Amygdala (tissue), 56 donors: ENCODE data around the gene RPS6KB2.
A peak's percentile ranks its signal among the peaks of the same experiment; 100 is the strongest.

Source experiments
- DNase-seq, 56 donors: peaks; one replicate each; lab custom pipeline; 2025; lab: John Stamatoyannopoulos, UW

RPS6KB2 gene

GRCh38 chr11:67409261-67409666, 19.0 kb upstream of the RPS6KB2 start:
- DNase-seq = no peak

GRCh38 chr11:67409781-67410368, 18.4 kb upstream of the RPS6KB2 start:
- DNase-seq = peak in 5 of 56 donors; percentile 49 to 82 (median 71)

- peak in 53 of 56 donors; percentile 27 to 92 (median 77) for DNase-seq
Measured at GRCh38 chr11:67410369-67410831, 17.9 kb upstream of the RPS6KB2 start.

- no peak for DNase-seq
Measured at GRCh38 chr11:67410984-67411784, 17.1 kb upstream of the RPS6KB2 start.

- no peak for DNase-seq
Measured at GRCh38 chr11:67411785-67412152, 16.5 kb upstream of the RPS6KB2 start.

- no peak for DNase-seq
Measured at GRCh38 chr11:67412495-67413179, 15.7 kb upstream of the RPS6KB2 start.

GRCh38 chr11:67413266-67413849, 14.9 kb upstream of the RPS6KB2 start:
- peak in 4 of 56 donors; percentile 21 to 44 (median 22) for DNase-seq

GRCh38 chr11:67415501-67416304, 12.6 kb upstream of the RPS6KB2 start, which contains the start of gene CARNS1:
CARNS1 (plus strand) TSS chr11:67415678; CDS start chr11:67416200, 522 bp downstream.
- peak in 36 of 56 donors; percentile 25 to 89 (median 74) for DNase-seq

- DNase-seq = peak in 16 of 56 donors; percentile 22 to 69 (median 34)
Measured at GRCh38 chr11:67416416-67417335, 11.6 kb upstream of the RPS6KB2 start.

- no peak for DNase-seq
Measured at GRCh38 chr11:67417425-67417824, 10.9 kb upstream of the RPS6KB2 start.

GRCh38 chr11:67418476-67419281, 9.6 kb upstream of the RPS6KB2 start:
- peak in 2 of 56 donors; percentile 24 to 36 for DNase-seq

GRCh38 chr11:67419325-67420049, 8.8 kb upstream of the RPS6KB2 start:
- no peak for DNase-seq

GRCh38 chr11:67420147-67420645, 8.1 kb upstream of the RPS6KB2 start:
- no peak for DNase-seq

- peak in 54 of 56 donors; percentile 49 to 95 (median 84) for DNase-seq
Measured at GRCh38 chr11:67420646-67421429, 7.5 kb upstream of the RPS6KB2 start.

GRCh38 chr11:67421430-67422031, 6.8 kb upstream of the RPS6KB2 start:
- DNase-seq = no peak

GRCh38 chr11:67422891-67423290, 5.4 kb upstream of the RPS6KB2 start:
- DNase-seq = no peak
